ENCODE results near the gene NIM1K. TPM values are rescaled to one million over a fixed set of nuclear protein-coding genes. Genes with fewer than 3 reads are reported as not detected.

The NIM1K gene
- total and polyA plus RNA-seq, 2 of the 13 experiments (the other 11 are each of a cell fraction or from before 2014, with no cell fraction given) = 0.04 TPM; not detected in 1

DNA sequence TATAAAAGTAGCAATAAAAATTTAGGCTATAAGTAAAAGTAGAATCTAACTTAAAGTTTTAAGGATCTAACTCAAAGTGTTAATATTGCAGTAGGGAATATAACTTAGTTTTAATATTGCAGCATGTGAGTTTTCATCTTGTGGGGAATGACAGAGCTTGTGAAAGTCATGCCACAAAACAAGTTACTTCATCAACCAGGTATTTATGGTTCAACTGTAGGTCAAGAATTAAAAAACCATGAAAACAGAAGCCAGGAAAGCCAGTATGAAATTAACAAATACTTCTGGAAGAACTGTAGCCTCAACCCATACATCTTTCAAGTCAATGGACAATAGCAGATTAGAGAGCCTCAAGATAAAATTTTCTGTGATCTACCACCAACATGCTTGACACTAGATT, 102.2 kb downstream of the NIM1K start:
- Histone ChIP-seq H3K4me2 (ENCODE audit: low read depth, low read length) (no peak overlapping the region), H3K36me3 (replicated peaks in 1 of 2; ENCODE audit: control insufficient read depth in 1 of 2, insufficient read depth in 2 of 2, low read length in 2 of 2) (peaks cover 9 to 75% of the 10 kb centered on the region in 2 experiments), H4K20me1 (ENCODE audit: insufficient read depth, low read length) (peaks cover 55% of the 10 kb centered on the region), H3K4me3 (replicated peaks in 1 of 3; ENCODE audit: insufficient read depth in 1 of 3, low read depth in 2 of 3, low read length in 3 of 3) (no peak overlapping the region), H3K79me2 (ENCODE audit: insufficient read depth, low read length) (peaks cover 36% of the 10 kb centered on the region), H3K9ac (ENCODE audit: insufficient read depth, low read depth, low read length) (no peak overlapping the region), H3K9me3 (ENCODE audit: low read length) (no peaks in the 10 kb centered on the region), H2AFZ (ENCODE audit: low read length) (no peak overlapping the region), H3K27me3 (ENCODE audit: control insufficient read depth in 1 of 2, insufficient read depth in 2 of 2, low read length in 2 of 2) (no peaks in the 10 kb centered on the region), H3K27ac (ENCODE audit: extremely low read length, insufficient read depth, low read length) (no peak overlapping the region), H3K4me1 (ENCODE audit: insufficient read depth, low read length) (peaks cover 5% of the 10 kb centered on the region; the same call in 1 of the 2 replicates)
- POLR2A ChIA-PET = interaction anchor here (2.3 kb wide), 1 partner anchor 19 kb away, joined by 7 read pairs; the partner anchor contains the start of gene HMGCS1
- no peak for DNase-seq (ENCODE audit: low spot score)
- in situ Hi-C loops (cut with HindIII; ENCODE audit: extremely low pct_ligation_motif_present, low pct_unique_long_range_greater_than_20kb) = no loop called here
- CTCF ChIA-PET (ENCODE audit: low intra/inter-chr PET ratio, low total read pairs) = no interaction called here
- no peak for TF ChIP-seq HMGXB3 (CRISPR knock-in tag; IDR thresholded peaks at IDR 0.05; ENCODE audit: borderline replicate concordance)
- no peak for TF ChIP-seq ELF1 (CRISPR knock-in tag; IDR thresholded peaks at IDR 0.05)
- TF ChIP-seq ZBTB21 (CRISPR knock-in tag; IDR thresholded peaks at IDR 0.05) = no peak
- TF ChIP-seq TEAD3 (CRISPR knock-in tag; optimal IDR thresholded peaks at IDR 0.05; ENCODE audit: borderline replicate concordance) = no peak
- no peak for TF ChIP-seq ASH2L (IDR thresholded peaks at IDR 0.05; ENCODE audit: insufficient read length, low read depth, low read length)
- TF ChIP-seq SIN3A (IDR thresholded peaks at IDR 0.05; ENCODE audit: borderline replicate concordance, low read depth, low read length) = no peak
- TF ChIP-seq ZSCAN20 (CRISPR knock-in tag; IDR thresholded peaks at IDR 0.05; ENCODE audit: borderline replicate concordance) = no peak
- no peak for TF ChIP-seq ZNF782 (CRISPR knock-in tag; IDR thresholded peaks at IDR 0.05; ENCODE audit: borderline replicate concordance)
- TF ChIP-seq TP53 (CRISPR knock-in tag; conservative IDR thresholded peaks at IDR 0.05) = no peak
- TF ChIP-seq BRD4 (CRISPR knock-in tag; IDR thresholded peaks at IDR 0.05) = no peak
- no peak for TF ChIP-seq MATR3 (CRISPR knock-in tag; IDR thresholded peaks at IDR 0.05)
- TF ChIP-seq NR2C2 (CRISPR knock-in tag; IDR thresholded peaks at IDR 0.05; ENCODE audit: borderline replicate concordance) = no peak
- FAIRE-seq = no peak
- no peak for ATAC-seq
- no TSS peak for BruUV-seq (replicated peaks)
- intact Hi-C loops (cut with micrococcal nuclease; ENCODE audit: unreplicated experiment) = no loop called here
